Stimulated activated naive CD4-positive, alpha-beta T cell (primary cell): ENCODE data around the gene CST8.

Experiments
- DNase-seq, 6 experiments: peaks; one replicate each; lab custom pipeline; 2025; lab: John Stamatoyannopoulos, UW

The CST8 gene

DNA sequence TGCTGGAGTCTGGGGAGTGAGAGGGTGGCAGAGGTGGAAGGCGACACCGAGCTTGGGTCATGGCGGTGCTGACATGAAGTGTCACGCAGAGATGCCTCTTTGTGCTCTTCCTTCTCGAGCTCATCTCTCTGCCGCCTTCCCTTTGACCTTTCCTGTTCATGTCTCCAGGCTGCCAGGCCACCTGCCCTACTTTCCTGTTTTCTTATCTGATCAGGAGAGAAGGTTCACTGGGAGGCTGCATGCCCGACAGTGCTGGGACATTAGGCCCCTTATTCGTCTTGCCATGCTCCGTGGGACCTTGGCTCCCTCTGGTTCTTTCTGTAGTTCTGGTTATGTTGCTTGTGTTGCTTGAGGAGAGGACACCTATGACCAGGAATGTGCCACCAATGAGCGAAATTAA, 33.2 kb downstream of the CST8 start:
- DNase-seq, result no peak

DNA sequence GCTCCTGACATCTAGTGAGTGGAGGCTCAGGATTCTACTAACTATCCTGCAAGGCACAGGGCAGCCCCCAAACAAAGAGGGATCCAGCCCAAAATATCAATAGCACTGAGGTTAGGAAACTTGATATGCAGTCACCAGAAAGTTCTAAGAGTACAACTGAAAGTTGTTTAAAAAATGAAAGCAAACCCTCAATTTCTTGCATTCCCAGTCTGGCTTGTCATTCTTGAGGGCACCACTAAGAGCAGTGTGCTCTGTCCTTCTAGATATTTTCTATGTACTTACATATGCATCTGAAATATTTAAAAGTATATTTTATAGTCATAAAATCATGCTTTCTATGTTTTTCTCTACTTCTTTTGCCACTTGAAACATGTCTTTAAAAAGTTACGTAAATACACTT, 35.9 kb downstream of the CST8 start:
- no peak for DNase-seq

DNA sequence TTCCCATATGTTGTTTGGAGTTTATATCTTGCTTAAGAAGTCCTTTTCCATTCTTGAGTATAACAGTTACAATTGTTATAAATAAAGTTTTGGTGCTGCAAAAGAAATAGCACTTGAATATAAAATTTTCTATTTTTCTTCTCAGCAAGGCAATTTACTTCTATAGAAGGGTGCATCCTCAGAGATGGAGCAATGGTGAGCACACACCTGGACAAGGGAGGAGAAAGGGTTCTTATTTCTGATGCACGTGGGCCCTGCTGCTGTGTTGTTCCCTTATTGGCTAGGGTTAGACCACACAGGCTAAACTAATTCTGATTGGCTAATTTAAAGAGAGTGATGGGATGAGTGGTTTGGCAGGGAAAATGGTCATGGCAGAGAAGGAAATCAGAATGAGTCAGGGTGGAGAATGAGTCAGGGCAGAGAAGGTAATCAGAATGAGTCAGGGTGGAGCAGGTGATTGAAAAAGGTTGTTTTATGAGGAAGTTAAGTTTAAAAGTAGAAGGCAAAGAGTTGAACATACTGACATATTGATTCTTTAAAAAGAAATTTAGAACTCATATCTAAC, 38.0 kb downstream of the CST8 start:
- no peak for DNase-seq

DNA sequence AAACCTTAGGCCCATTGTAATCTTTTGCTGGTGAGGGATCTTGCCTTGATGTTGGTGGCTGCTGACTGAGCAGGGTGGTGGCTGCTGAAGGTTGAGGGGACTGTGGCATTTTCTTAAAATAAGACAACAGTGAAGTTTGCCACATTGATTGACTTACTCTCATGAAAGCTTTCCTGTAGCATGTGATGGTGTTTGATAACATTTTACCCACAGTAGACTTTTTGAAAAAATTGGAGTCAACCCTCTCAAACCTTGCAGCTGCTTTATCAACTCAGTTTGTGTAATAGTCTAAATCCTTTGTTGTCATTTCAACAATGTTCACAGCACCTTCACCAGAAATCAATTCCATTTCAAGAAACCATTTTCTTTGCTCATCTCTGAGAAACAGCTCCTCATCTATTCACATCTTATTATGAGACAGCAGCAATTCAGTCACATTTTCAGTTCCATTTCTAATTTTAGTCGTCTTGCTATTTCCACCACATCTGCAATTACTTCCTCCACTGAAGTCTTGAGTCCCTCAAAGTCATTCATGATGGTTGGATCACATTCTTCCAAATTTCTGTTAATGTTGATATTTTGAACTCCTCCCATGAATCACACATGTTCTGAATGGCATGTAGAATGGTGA, 40.1 kb downstream of the CST8 start:
- DNase-seq, result no peak

DNA sequence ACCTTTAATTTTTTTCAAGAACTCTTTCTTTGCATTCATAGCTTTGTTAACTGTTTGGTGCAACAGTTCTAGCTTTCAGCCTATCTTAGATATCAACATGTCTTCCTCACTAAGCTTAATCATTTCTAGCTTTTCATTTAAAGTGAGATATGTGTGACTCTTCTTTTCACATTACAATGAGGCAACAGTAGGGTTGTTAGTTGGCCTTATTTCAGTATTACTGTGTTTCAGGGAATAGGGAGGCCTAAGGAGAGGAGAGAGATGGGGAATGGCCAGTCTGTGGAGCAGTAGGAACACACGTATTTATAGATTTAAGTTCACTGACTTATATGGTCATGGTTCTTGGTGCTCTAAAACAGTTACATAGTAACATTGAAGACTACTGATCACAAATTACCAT, 41.6 kb downstream of the CST8 start:
- no peak for DNase-seq

DNA sequence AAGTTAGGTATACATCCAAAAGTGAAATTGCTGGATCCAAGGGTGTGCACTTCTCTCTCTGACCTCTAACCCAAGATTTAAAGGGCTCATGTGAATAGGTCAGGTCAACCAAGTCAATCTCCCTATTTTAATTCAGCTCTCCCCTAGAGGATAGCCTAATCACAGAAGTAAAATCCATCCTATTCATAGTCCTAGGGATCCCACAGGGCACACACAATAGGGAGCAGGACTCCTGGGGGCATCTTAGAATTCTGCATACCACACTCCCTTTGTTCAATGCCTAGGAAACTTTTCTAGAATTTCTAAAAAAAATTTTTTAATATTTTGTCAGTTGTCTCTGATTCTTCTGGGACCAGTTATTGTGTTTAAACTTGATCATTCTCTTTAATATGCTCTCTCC, 42.2 kb downstream of the CST8 start:
- no peak for DNase-seq

DNA sequence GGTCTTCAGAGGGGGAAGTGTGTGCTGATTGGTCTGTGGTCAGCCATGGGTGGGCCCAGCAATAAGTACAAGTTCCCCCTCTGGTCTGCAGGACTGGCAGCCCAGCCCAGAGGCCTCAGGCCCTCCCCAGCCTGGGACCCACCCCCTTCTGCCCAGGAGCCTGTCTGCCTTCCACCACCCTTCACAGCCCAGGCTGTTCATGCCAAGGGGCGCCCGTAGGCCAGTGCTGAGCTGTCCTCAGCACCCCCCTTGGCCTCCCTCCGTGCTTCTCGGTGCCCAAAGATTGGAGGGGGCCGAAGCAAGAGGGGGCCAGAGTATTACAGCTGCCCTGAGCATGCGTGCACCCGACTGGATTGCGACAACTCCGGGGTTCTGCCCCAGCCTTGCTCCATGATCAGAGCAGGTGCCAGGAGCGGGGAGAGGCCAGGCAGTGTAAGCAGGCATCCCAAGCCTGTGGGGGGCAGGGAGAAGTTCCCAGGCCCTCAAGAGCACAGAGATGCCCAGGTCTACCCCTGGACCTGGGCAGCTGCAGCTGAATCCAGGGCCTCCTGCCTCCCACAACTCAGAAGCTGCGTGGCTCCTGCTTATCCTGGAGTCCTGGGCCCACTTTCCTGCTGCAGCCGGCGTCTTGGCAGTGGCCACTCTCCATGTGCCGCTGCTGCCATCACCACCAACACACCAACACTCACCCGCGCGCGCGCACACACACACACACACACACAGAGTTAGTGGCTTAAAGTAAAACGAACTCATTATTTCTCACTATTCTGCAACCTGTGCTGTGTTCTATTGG, 44.1 kb downstream of the CST8 start:
- DNase-seq, result no peak

DNA sequence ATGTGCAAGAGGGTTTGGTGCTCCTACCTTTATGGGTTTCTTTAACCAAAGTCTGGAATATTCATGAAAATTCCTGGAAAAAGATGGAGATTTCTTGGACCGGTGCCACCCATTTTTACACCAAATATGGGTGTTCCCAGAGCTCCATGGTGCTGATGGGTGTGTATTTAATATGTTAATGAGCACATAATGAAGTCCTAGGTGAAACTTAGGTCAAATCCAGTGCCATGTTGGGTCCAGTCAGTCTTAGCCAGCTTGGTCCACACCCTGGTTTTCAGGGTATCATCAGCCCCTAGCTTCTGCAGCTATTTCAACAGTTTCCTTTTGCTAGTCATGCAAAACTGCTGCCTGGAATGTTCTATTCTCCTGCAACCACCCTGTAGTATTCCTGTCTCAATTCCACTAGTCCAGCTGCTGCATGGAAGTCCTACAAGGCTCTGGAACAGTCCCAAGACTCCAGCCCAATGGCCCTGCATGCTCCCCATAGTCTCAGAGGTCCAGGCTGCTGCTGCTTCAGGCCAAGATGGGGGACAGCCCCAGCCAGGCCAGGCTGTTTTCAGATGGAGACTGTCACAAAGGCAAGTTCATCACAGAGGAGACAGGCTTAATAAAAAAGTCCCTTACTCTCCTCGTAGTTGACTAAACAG, 45.5 kb downstream of the CST8 start:
- no peak for DNase-seq

DNA sequence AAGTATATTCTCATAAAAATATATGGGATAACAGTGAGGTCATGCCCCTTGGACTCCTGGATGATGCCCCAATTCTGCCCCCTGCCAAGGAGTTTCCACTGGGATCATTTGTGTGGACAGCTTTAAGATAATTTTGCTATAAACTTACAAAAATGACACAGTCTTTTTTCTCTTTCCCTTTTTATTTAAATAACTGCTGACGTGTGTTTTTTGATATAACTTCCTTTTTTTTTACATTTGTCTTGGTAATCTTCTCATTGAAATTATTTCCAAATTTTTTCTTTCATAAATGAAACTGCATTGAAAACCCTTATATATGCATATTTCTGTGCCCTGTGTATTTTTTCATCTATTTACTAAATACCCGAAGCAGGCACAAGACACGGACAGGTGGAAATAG, 46.1 kb downstream of the CST8 start:
- no peak for DNase-seq

DNA sequence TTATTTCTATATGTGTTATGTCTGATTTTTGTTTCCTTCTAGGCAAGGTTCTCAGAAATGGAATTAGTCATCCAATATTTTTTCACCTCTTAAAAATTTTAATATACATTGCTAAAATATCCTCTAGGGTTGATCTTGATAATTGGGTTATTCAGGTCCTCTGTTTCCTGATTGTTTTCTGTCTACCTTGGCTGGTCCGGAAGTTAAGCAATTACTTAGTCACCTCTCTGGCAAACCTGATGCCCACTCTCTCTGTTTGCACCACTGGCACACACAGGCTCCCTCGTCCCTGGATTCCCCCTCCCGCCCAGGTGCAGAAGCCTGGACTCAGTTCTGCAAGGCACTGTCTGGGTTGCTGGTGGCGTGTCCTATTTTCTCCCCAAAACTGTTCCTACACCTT, 49.7 kb downstream of the CST8 start:
- DNase-seq, result peak in 1 of 6 experiments; percentile 2

DNA sequence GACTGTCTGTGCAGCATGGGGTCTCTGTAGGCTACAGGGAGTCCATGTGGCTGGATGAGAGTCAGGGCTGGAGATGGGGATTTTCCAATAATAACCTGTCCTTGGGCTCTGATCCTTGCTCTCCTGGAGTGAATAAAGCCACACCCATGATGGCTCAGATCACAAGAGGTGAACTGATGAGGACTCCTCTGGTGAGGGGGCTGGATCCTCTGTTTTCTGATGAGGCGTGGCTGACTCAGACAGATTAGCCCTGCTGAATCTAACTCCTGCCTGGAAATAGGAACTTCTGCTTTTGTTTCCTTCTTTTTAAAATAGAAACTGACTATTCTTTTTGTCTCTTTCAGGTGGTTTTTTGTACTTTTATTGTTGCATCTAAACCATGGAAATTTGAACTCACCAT, 50.4 kb downstream of the CST8 start:
- DNase-seq, result no peak

DNA sequence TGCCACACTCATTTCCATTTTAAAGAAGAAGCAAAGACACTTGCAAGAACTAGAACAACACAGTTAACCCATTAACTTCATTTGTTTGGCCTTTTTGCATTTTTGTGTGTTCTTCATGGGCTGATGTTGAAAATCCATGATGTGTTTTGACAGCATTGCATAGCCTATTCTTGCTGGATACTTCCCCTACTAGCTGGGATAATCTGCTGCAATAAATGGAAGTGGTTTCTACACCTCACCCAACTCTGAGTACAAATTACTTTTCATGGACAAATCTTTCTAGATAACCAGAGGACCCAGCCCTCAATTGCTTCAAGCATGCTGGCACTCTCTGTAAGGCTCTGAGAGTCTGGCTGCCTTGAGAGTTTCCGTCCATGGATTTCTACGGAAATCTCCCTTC, 50.9 kb downstream of the CST8 start:
- no peak for DNase-seq

DNA sequence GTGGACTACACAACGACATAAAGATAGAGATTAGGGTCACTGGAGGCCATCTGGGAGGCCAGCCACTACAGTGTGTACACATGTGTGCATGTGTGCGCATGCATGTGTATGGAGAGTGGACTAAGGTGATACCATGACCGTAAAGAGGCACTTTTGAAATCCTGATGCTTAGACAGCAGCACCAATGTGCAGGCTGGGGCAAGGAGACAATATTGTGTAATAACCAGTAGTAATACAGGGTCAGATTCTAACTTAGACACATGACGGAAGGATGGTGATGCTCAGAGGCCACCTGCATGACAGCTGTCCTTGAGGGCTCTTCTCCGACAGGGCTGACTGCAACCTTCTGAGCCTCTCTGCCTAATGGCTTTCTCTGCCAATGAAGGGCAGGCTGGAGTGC, 51.9 kb downstream of the CST8 start:
- no peak for DNase-seq

DNA sequence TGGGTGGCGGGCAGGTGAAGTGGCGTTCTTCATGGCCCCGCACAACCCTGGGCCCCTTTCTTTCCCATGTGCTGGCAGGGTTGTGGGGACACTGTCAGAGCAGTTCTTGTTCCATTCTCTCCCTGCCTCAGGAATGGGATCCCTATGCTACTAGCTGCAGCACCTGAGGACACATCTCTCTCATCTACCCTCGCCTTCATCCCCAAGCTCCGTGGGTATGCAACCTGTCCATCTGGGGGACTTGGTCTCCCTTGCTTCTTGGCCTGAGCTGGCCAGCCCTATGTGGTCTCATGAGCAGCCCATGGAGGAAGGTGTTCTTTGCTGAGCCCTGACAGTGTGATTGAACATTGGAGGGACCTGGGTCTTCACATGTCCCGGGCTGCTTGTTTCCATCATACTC, 53.2 kb downstream of the CST8 start:
- DNase-seq, result no peak
